ENCODE measurements around the gene LRIT1. TPM values are rescaled to one million over a fixed set of nuclear protein-coding genes. Genes with fewer than 3 reads are reported as not detected.

LRIT1 gene
- total RNA-seq (2021; fragmentation: NEBNext Ultra II Directional; extraction: Animal tissue kit (Norgen Biotek cat#: 25700)): not detected in 2 replicates
- polyA plus RNA-seq (2011; rRNA removed): 0.03 and 0.09 TPM in 2 replicates
- polyA plus RNA-seq (2011; cell fraction: cytosol; rRNA removed): 0.08 TPM
- polyA plus RNA-seq (2011; cell fraction: nucleus; rRNA removed): 0.14 TPM
- polyA plus RNA-seq (2012, experiment 1 of 2): not detected in 4 replicates
- polyA plus RNA-seq (2012, experiment 2 of 2): not detected
- 0.02 TPM for polyA plus RNA-seq (2013, experiment 1 of 2)
- polyA plus RNA-seq (2013, experiment 2 of 2): not detected
- 0.35 and 0.68 TPM in 2 replicates for polyA minus RNA-seq (2011; rRNA and poly(A)+ RNA removed)
- not detected for polyA minus RNA-seq (2011; cell fraction: cytosol; rRNA and poly(A)+ RNA removed)
- not detected for polyA minus RNA-seq (2011; cell fraction: nucleus; rRNA and poly(A)+ RNA removed)
- long read RNA-seq, experiment 1: 0 reads
- long read RNA-seq, experiment 2: 0 reads

GRCh38 chr10:84241185-84241790, at the start of gene LRIT1:
LRIT1 (minus strand) TSS chr10:84241546; CDS start chr10:84241439, 107 bp downstream.
- ChIA-PET CTCF (ENCODE audit: partially characterized antibody) (interaction anchor here (1.0 to 11.2 kb wide), 4 partner anchors 14 to 299 kb away, joined by 4 to 102 read pairs (median 7); no protein-coding TSS in a partner anchor), POLR2A (ENCODE audit: partially characterized antibody) (no interaction called here)
- Histone ChIP-seq H3K9me3 (ENCODE audit: insufficient read depth in 2 of 2, low read depth in 1 of 2, low read length in 1 of 2) (no peaks in the 10 kb centered on the region), H3K4me2 (ENCODE audit: insufficient read depth in 1 of 2, low read depth in 2 of 2, low read length in 2 of 2) (no peak within 1 kb of the TSS), H2BK20ac (ENCODE audit: low read length) (no peak within 1 kb of the TSS), H3K27ac (ENCODE audit: low read depth, low read length) (no peak within 1 kb of the TSS), H2BK15ac (ENCODE audit: low read length) (no peak within 1 kb of the TSS), H3K27me3 (replicated peaks in 1 of 4; ENCODE audit: control insufficient read depth in 3 of 4, extremely low read depth in 1 of 4, insufficient read depth in 3 of 4, low read length in 3 of 4) (peaks cover 0 to 10% (median 7%) of the 10 kb centered on the region in 4 experiments; a peak in 5 of 7 replicates), H3K23me2 (ENCODE audit: low read depth, low read length) (no peaks in the 10 kb centered on the region; the same call in 1 of the 2 replicates), H3K4me1 (replicated peaks in 1 of 4; ENCODE audit: control insufficient read depth in 3 of 4, insufficient read depth in 4 of 4, low read length in 3 of 4) (peaks cover 0 to 2% (median 0%) of the 10 kb centered on the region in 4 experiments; a peak in 3 of 7 replicates), H2BK12ac (ENCODE audit: low read depth, low read length) (no peak within 1 kb of the TSS), H4K91ac (replicated peaks; ENCODE audit: insufficient read length, low read length) (no peak within 1 kb of the TSS), H3K23ac (ENCODE audit: insufficient read length) (no peak within 1 kb of the TSS), H2AK5ac (ENCODE audit: low read depth, low read length) (no peak within 1 kb of the TSS), H3K36me3 (ENCODE audit: control insufficient read depth in 2 of 4, insufficient read depth in 4 of 4, low read length in 3 of 4) (no peaks in the 10 kb centered on the region), H2AFZ (ENCODE audit: low read length) (no peak within 1 kb of the TSS), H3K79me1 (ENCODE audit: low read depth, low read length) (no peaks in the 10 kb centered on the region), H3K14ac (ENCODE audit: insufficient read length) (no peak within 1 kb of the TSS), H4K8ac (ENCODE audit: extremely low read depth, insufficient read depth, low read length) (peak within 1 kb of the TSS; percentile 64), H3K4me3 (ENCODE audit: extremely low read depth in 1 of 4, insufficient read depth in 2 of 4, low read depth in 3 of 4, low read length in 4 of 4) (no peak within 1 kb of the TSS), H4K5ac (ENCODE audit: insufficient read length, low read depth, low read length) (no peak within 1 kb of the TSS), H2BK120ac (replicated peaks; ENCODE audit: low read depth, low read length) (no peak within 1 kb of the TSS), H3K79me2 (ENCODE audit: control insufficient read depth in 1 of 2, insufficient read depth in 2 of 2, low read length in 2 of 2) (no peaks in the 10 kb centered on the region), H3K9ac (replicated peaks in 1 of 4; ENCODE audit: extremely low read depth in 1 of 4, low read depth in 3 of 4, low read length in 3 of 4) (no peak within 1 kb of the TSS), H2BK5ac (ENCODE audit: low read depth, low read length) (no peak within 1 kb of the TSS), H3K4ac (replicated peaks; ENCODE audit: insufficient read length, low read depth, low read length) (no peak within 1 kb of the TSS), H3K56ac (replicated peaks; ENCODE audit: insufficient read length, low read depth, low read length) (no peak within 1 kb of the TSS), H3K18ac (ENCODE audit: extremely low read depth, low read length) (no peak within 1 kb of the TSS), H4K20me1 (replicated peaks in 1 of 2; ENCODE audit: control insufficient read depth in 1 of 2, insufficient read depth in 2 of 2, low read length in 2 of 2) (no peaks in the 10 kb centered on the region)
- FAIRE-seq (no peak), DNase-seq (ENCODE audit: low read depth in 1 of 2, low spot score in 2 of 2) (no peak)
- 92% methylated on average over 13 of the region's 13 CpGs; no CpG with 5 or more reads in 1 of the 2 experiments for WGBS, 2 experiments (ENCODE audit: extremely low coverage in 1 of 2, insufficient coverage in 1 of 2, insufficient read length in 1 of 2, insufficient replicate concordance in 2 of 2, low coverage in 1 of 2, low lambda C conversion rate in 2 of 2, missing lambda C conversion rate in 1 of 2)
- TF ChIP-seq RFX5 (IDR thresholded peaks at IDR 0.05; ENCODE audit: borderline replicate concordance, low read depth, low read length) (no peak), SUZ12 (IDR thresholded peaks at IDR 0.05; ENCODE audit: low read length) (no peak), SP1 (IDR thresholded peaks at IDR 0.05; ENCODE audit: low read depth, low read length) (no peak), MAFK (IDR thresholded peaks at IDR 0.05; ENCODE audit: low read depth, low read length) (no peak), HDAC2 (IDR thresholded peaks at IDR 0.05; ENCODE audit: borderline replicate concordance in 1 of 2, low read depth in 2 of 2, low read length in 2 of 2) (no peak), SAP30 (IDR thresholded peaks at IDR 0.05; ENCODE audit: insufficient read depth, insufficient replicate concordance, low read length) (no peak), NRF1 (IDR thresholded peaks at IDR 0.05; ENCODE audit: low read depth, low read length) (no peak), SP4 (IDR thresholded peaks at IDR 0.05; ENCODE audit: low read length) (no peak), POU5F1 (IDR thresholded peaks at IDR 0.05; ENCODE audit: low read depth, low read length) (no peak), GTF2F1 (IDR thresholded peaks at IDR 0.05; ENCODE audit: borderline replicate concordance, low read depth, low read length) (no peak), EGR1 (IDR thresholded peaks at IDR 0.05; ENCODE audit: borderline replicate concordance, low read depth, low read length) (no peak), TAF1 (IDR thresholded peaks at IDR 0.05; ENCODE audit: low read depth, low read length) (no peak)
